Ishikawa (cell line): ENCODE data around the gene GIT2.

Experiments used
- CEBPB ChIP-seq: IDR thresholded peaks from 2 replicates; pipeline ENCODE4 v1.6.1; 2012
- CREB1 ChIP-seq: IDR thresholded peaks from 2 replicates; pipeline ENCODE4 v1.6.1; 2012; ENCODE audit warnings: low read depth
- EGR1 ChIP-seq: IDR thresholded peaks from 2 replicates; pipeline ENCODE4 v1.6.1; 2012
- EP300 ChIP-seq: IDR thresholded peaks from 2 replicates; pipeline ENCODE4 v1.6.1; 2012; ENCODE audit warnings: borderline replicate concordance
- MAX ChIP-seq: IDR thresholded peaks from 2 replicates; pipeline ENCODE4 v1.6.1; 2012
- NFIC ChIP-seq: IDR thresholded peaks from 2 replicates; pipeline ENCODE4 v1.6.1; 2012
- RAD21 ChIP-seq: IDR thresholded peaks from 2 replicates; pipeline ENCODE4 v1.6.1; 2012; ENCODE audit warnings: low read depth
- TAF1 ChIP-seq: IDR thresholded peaks from 2 replicates; pipeline ENCODE4 v1.6.1; 2012; ENCODE audit warnings: low read depth, mild to moderate bottlenecking
- TCF12 ChIP-seq: IDR thresholded peaks from 2 replicates; pipeline ENCODE4 v1.6.1; 2012; ENCODE audit warnings: low read depth
- TEAD4 ChIP-seq: IDR thresholded peaks from 2 replicates; pipeline ENCODE4 v1.6.1; 2012
- USF1 ChIP-seq: IDR thresholded peaks from 2 replicates; pipeline ENCODE4 v1.6.1; 2012
- YY1 ChIP-seq: IDR thresholded peaks from 2 replicates; pipeline ENCODE4 v1.6.1; 2012; ENCODE audit warnings: low read depth
- ZBTB7A ChIP-seq: IDR thresholded peaks from 2 replicates; pipeline ENCODE4 v1.6.1; 2012; ENCODE audit warnings: low read depth

DNA sequence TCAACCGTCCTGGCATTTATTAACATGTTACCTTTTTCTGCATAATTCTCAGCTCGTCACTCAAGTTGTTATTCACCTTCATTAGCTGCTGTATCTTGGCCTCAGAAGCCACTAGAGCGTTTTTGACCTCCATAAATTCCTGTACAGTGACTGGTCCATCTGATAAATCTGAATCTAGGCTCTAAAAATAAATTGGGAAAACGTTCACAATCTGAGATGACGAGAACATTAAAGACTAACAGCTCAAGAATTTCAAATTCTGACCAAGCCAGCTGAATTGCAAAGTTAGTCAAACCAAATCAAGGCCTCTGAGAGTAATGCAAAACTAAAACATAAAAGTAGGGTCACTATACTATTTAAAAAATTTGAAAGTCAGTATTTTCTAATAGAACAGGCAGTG lies 45.0 kb downstream of the GIT2 start:
- no peak for TF ChIP-seq RAD21
- TF ChIP-seq EP300, result no peak
- TF ChIP-seq TAF1, result no peak
- no peak for TF ChIP-seq TCF12
- no peak for TF ChIP-seq NFIC
- TF ChIP-seq YY1, result no peak
- no peak for TF ChIP-seq EGR1
- no peak for TF ChIP-seq CREB1
- TF ChIP-seq TEAD4, result no peak
- no peak for TF ChIP-seq CEBPB
- no peak for TF ChIP-seq ZBTB7A
- TF ChIP-seq MAX, result no peak
- TF ChIP-seq USF1, result no peak
